Measurements from ENCODE around the gene ACOD1. TPM values are rescaled to one million over a fixed set of nuclear protein-coding genes. Genes with fewer than 3 reads are reported as not detected.

ACOD1 gene
- total RNA-seq, 1 experiment from 2014 or later: not detected

GRCh38 chr13:76974618-76974975 is 26.3 kb downstream of the ACOD1 start:
- no CpG with 5 or more reads among the region's 3 CpGs for WGBS (ENCODE audit: extremely low coverage, insufficient read length, low lambda C conversion rate)
- H3K9ac ChIP-seq (ENCODE audit: extremely low read depth, insufficient read length, low read length): no peak overlapping the region

More at GRCh38 chr13:76974618-76974975, 26.3 kb downstream of the ACOD1 start:
- Histone ChIP-seq H3K18ac (ENCODE audit: insufficient read length, low read depth, low read length) (no peak overlapping the region), H3K4ac (ENCODE audit: low read depth, low read length) (no peak overlapping the region), H4K20me1 (ENCODE audit: control insufficient read depth, insufficient read depth, insufficient read length) (no peaks in the 10 kb centered on the region), H2BK120ac (ENCODE audit: low read depth, low read length, poor library complexity, severe bottlenecking) (no peak overlapping the region), H2BK20ac (ENCODE audit: low read depth, low read length, poor library complexity, severe bottlenecking) (no peak overlapping the region), H3K14ac (ENCODE audit: insufficient read depth, low read length) (no peak overlapping the region), H3K4me1 (ENCODE audit: insufficient read depth, low read length) (no peaks in the 10 kb centered on the region; the same call in 1 of the 2 replicates), H3K27ac (ENCODE audit: insufficient read length, low read depth, low read length) (no peak overlapping the region), H3T11ph (ENCODE audit: low read length) (no peak overlapping the region), H4K8ac (replicated peaks; ENCODE audit: insufficient read length, low read depth, low read length) (no peak overlapping the region), H3K79me1 (ENCODE audit: insufficient read depth, low read depth, low read length, poor library complexity, severe bottlenecking) (no peaks in the 10 kb centered on the region), H3K79me2 (ENCODE audit: insufficient read depth, low read length) (no peaks in the 10 kb centered on the region), H4K91ac (ENCODE audit: insufficient read length, low read depth, low read length) (no peak overlapping the region), H3K4me2 (ENCODE audit: insufficient read depth, insufficient read length, low read length) (no peak overlapping the region), H3K23me2 (ENCODE audit: insufficient read length, low read depth, low read length, poor library complexity, severe bottlenecking) (no peaks in the 10 kb centered on the region), H2BK5ac (ENCODE audit: insufficient read length, low read length) (no peak overlapping the region), H3K9me3 (ENCODE audit: control insufficient read depth, low read depth, low read length) (no peaks in the 10 kb centered on the region), H3K27me3 (ENCODE audit: insufficient read depth, low read length) (no peaks in the 10 kb centered on the region), H2AK5ac (ENCODE audit: insufficient read length, low read length) (no peak overlapping the region), H2BK12ac (ENCODE audit: insufficient read length, low read depth, low read length) (no peak overlapping the region), H4K5ac (ENCODE audit: insufficient read length, low read depth, low read length) (no peak overlapping the region), H2BK15ac (ENCODE audit: low read depth, low read length) (no peak overlapping the region), H2AFZ (ENCODE audit: low read length) (no peak overlapping the region), H3K23ac (ENCODE audit: insufficient read length, low read depth, low read length) (no peak overlapping the region), H3K56ac (ENCODE audit: insufficient read length, low read depth, low read length) (no peak overlapping the region)
- Mint-ChIP-seq H3K27ac (peak overlapping the region in 1 of 3 experiments; percentile 62; a peak in 1 of 7 replicates), H3K9me3 (no peaks in the 10 kb centered on the region), H3K4me1 (peaks cover 12 to 14% of the 10 kb centered on the region in 2 experiments), H3K36me3 (ENCODE audit: insufficient read depth in 1 of 3, low read depth in 3 of 3) (no peaks in the 10 kb centered on the region), H3K27me3 (ENCODE audit: low read depth) (peaks cover 4% of the 10 kb centered on the region; the same call in 1 of the 2 replicates), H3K4me3 (no peak overlapping the region)
- no peak for DNase-seq
- TF ChIP-seq, protein P1, sequence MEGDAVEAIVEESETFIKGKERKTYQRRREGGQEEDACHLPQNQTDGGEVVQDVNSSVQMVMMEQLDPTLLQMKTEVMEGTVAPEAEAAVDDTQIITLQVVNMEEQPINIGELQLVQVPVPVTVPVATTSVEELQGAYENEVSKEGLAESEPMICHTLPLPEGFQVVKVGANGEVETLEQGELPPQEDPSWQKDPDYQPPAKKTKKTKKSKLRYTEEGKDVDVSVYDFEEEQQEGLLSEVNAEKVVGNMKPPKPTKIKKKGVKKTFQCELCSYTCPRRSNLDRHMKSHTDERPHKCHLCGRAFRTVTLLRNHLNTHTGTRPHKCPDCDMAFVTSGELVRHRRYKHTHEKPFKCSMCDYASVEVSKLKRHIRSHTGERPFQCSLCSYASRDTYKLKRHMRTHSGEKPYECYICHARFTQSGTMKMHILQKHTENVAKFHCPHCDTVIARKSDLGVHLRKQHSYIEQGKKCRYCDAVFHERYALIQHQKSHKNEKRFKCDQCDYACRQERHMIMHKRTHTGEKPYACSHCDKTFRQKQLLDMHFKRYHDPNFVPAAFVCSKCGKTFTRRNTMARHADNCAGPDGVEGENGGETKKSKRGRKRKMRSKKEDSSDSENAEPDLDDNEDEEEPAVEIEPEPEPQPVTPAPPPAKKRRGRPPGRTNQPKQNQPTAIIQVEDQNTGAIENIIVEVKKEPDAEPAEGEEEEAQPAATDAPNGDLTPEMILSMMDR (conservative IDR thresholded peaks at IDR 0.05): no peak

All from H9 (cell line).